HepG2 (cell line): Measurements from ENCODE around the gene SRXN1. TPM values are rescaled to one million over a fixed set of nuclear protein-coding genes. Genes with fewer than 3 reads are reported as not detected.

Source experiments
- ATAC-seq: fragments of 200-7000 bp; cut with Tn5 transposase; 3 replicates; pipeline ENCODE4 v1.9.1; 2020; ENCODE audit warnings: mild to moderate bottlenecking, moderate library complexity
- BruUV-seq: library from RNA; stranded (reverse); fragments of 400-500 nt; replicated peaks from 2 replicates; lab custom pipeline; 2021; lab: Mats Ljungman, UMichigan
- CTCF ChIA-PET: fragments of 300-600 bp; formaldehyde crosslinking; extraction: SDS; loops from one replicate; lab custom pipeline; 2021; ENCODE audit warnings: low total read pairs, inconsistent platforms, low intra/inter-chr PET ratio; lab: Yijun Ruan, JAX
- POLR2A ChIA-PET: fragments of 350-600 bp; sonication (Branson Sonifier 250); formaldehyde crosslinking; loops from one replicate; lab custom pipeline; 2020; ENCODE audit warnings: antibody characterized with exemption, inconsistent platforms; lab: Yijun Ruan, JAX
- DNase-seq: peaks from one replicate; pipeline ENCODE4 v3.0.0-alpha.2; 2015; ENCODE audit warnings: low spot score
- FAIRE-seq: peaks from 3 replicates; lab custom pipeline; 2011; peaks lifted over from hg19 to GRCh38; lab: Jason Lieb, UNC
- H2AFZ ChIP-seq: one replicate; pipeline ENCODE4 v1.6.1; 2011; ENCODE audit warnings: low read length, inconsistent platforms
- H3K27ac ChIP-seq: fragments of 300-600 bp; 3 replicates; pipeline ENCODE4 v1.8.0; 2011; ENCODE audit warnings: mixed run types, mild to moderate bottlenecking, mixed read lengths, low read length, inconsistent platforms; ENCODE audit not compliant: insufficient read depth; ENCODE audit errors: extremely low read length
- H3K27me3 ChIP-seq, 2 experiments: fragments of 200-600 bp in 1 of 2; 2 replicates in 1 of 2; 3 replicates in 1 of 2; pipeline versions ENCODE4 v1.6.0 to v1.8.0; 2011; ENCODE audit warnings: low read length in 2 of 2, mild to moderate bottlenecking in 2 of 2, moderate library complexity in 2 of 2, inconsistent platforms in 1 of 2; ENCODE audit not compliant: insufficient read depth in 2 of 2, control insufficient read depth in 1 of 2
- H3K36me3 ChIP-seq, 2 experiments: fragments of 200-600 bp in 1 of 2; replicated peaks in 1 of 2; 2 replicates in 1 of 2; 3 replicates in 1 of 2; pipeline versions ENCODE4 v1.5.1 to v1.8.0; 2011; ENCODE audit warnings: low read length in 2 of 2, inconsistent platforms in 1 of 2; ENCODE audit not compliant: insufficient read depth in 2 of 2, control insufficient read depth in 1 of 2
- H3K4me1 ChIP-seq: 2 replicates; pipeline ENCODE4 v1.5.1; 2012; ENCODE audit warnings: low read length, inconsistent platforms; ENCODE audit not compliant: insufficient read depth
- H3K4me2 ChIP-seq: 2 replicates; pipeline ENCODE4 v1.6.0; 2011; ENCODE audit warnings: low read depth, low read length, inconsistent platforms
- H3K4me3 ChIP-seq, 3 experiments: fragments of 200-600 bp in 1 of 3; sonication (generic), shearing (Covaris generic) in 1 of 3; replicated peaks in 1 of 3; 2 replicates each; pipeline ENCODE4 v1.5.1; 2011 to 2016; ENCODE audit warnings: low read length in 3 of 3, inconsistent platforms in 2 of 3, low read depth in 2 of 3, mild to moderate bottlenecking in 2 of 3, control low read depth in 1 of 3, mixed read lengths in 1 of 3; ENCODE audit not compliant: insufficient read depth in 1 of 3
- H3K79me2 ChIP-seq: one replicate; pipeline ENCODE4 v1.6.1; 2011; ENCODE audit warnings: low read length, inconsistent platforms; ENCODE audit not compliant: insufficient read depth
- H3K9ac ChIP-seq: 2 replicates; pipeline ENCODE4 v1.6.0; 2011; ENCODE audit warnings: mild to moderate bottlenecking, low read depth, low read length, inconsistent platforms; ENCODE audit not compliant: insufficient read depth
- H3K9me3 ChIP-seq: 2 replicates; pipeline ENCODE4 v1.5.1; 2012; ENCODE audit warnings: mild to moderate bottlenecking, low read length
- H4K20me1 ChIP-seq: 2 replicates; pipeline ENCODE4 v1.6.0; 2011; ENCODE audit warnings: inconsistent platforms, mild to moderate bottlenecking, low read length, moderate library complexity; ENCODE audit not compliant: insufficient read depth
- ARNT2 ChIP-seq: sonication (generic); formaldehyde crosslinking; IDR thresholded peaks from 2 replicates; pipeline ENCODE4 v1.8.0; 2022; ENCODE audit warnings: mild to moderate bottlenecking, low read depth, missing genetic modification reagents, moderate library complexity
- FOXK2 ChIP-seq: fragments of 450-650 bp; IDR thresholded peaks from 2 replicates; pipeline ENCODE4 v1.6.1; 2016
- HNRNPK ChIP-seq: fragments of 200-400 bp; formaldehyde crosslinking; IDR thresholded peaks from 2 replicates; pipeline ENCODE4 v1.6.1; 2018; ENCODE audit warnings: low read length, low read depth, moderate library complexity, mild to moderate bottlenecking; ENCODE audit not compliant: poor library complexity, severe bottlenecking
- HNRNPLL ChIP-seq: fragments of 200-400 bp; formaldehyde crosslinking; IDR thresholded peaks from 2 replicates; pipeline ENCODE4 v1.6.1; 2017; ENCODE audit warnings: mild to moderate bottlenecking, low read depth, low read length; ENCODE audit not compliant: poor library complexity, severe bottlenecking
- KDM5B ChIP-seq: sonication (generic); formaldehyde crosslinking; IDR thresholded peaks from 2 replicates; pipeline ENCODE4 v1.4.0; 2020; ENCODE audit warnings: missing genetic modification reagents, mild to moderate bottlenecking, borderline replicate concordance
- SALL1 ChIP-seq: sonication (generic); formaldehyde crosslinking; IDR thresholded peaks from 2 replicates; pipeline ENCODE4 v1.8.0; 2022; ENCODE audit warnings: mild to moderate bottlenecking, missing genetic modification reagents
- SNAI1 ChIP-seq: sonication (generic); formaldehyde crosslinking; IDR thresholded peaks from 2 replicates; pipeline ENCODE4 v1.5.0; 2020; ENCODE audit warnings: mild to moderate bottlenecking, missing genetic modification reagents, borderline replicate concordance
- TAF1 ChIP-seq: sonication (generic); formaldehyde crosslinking; IDR thresholded peaks from 2 replicates; pipeline ENCODE4 v1.4.0; 2020; ENCODE audit warnings: missing genetic modification reagents
- ZFY ChIP-seq: sonication (generic); formaldehyde crosslinking; IDR thresholded peaks from 2 replicates; pipeline ENCODE4 v1.4.0; 2020; ENCODE audit warnings: missing genetic modification reagents
- ZNF235 ChIP-seq: sonication (generic); formaldehyde crosslinking; IDR thresholded peaks from 2 replicates; pipeline ENCODE4 v1.8.1; 2023; ENCODE audit warnings: mild to moderate bottlenecking, missing genetic modification reagents, borderline replicate concordance
- ZNF333 ChIP-seq: sonication (generic); formaldehyde crosslinking; IDR thresholded peaks from 2 replicates; pipeline ENCODE4 v1.4.0; 2020; ENCODE audit warnings: mild to moderate bottlenecking, missing genetic modification reagents, borderline replicate concordance
- ZNF547 ChIP-seq: sonication (generic); formaldehyde crosslinking; IDR thresholded peaks from 2 replicates; pipeline ENCODE4 v1.5.1; 2020; ENCODE audit warnings: mild to moderate bottlenecking, missing genetic modification reagents
- ZNF629 ChIP-seq: sonication (generic); formaldehyde crosslinking; conservative IDR thresholded peaks from 2 replicates; pipeline ENCODE4 v1.5.0; 2020; ENCODE audit warnings: missing genetic modification reagents
- WGBS: methylation state at CpG from one replicate; pipeline ENCODE4 v1.1.6; 2017; ENCODE audit warnings: low lambda C conversion rate; 5-methylcytosine and 5-hydroxymethylcytosine counted together
- in situ Hi-C: cut with HindIII; loops from 2 replicates; pipeline ENCODE4 v1.10.0; 2017; ENCODE audit warnings: low pct_unique_long_range_greater_than_20kb; ENCODE audit not compliant: extremely low pct_ligation_motif_present
- intact Hi-C: fragments of 100-400 bp; cut with micrococcal nuclease; formaldehyde crosslinking; loops from one replicate; pipeline ENCODE4 v1.10.0; 2022; ENCODE audit not compliant: unreplicated experiment
- polyA plus RNA-seq, 8 experiments: library from polyadenylated mRNA; depleted of rRNA in 3 of 8; stranded (reverse) in 7 of 8; unstranded in 1 of 8; fragments of >200 nt; fragmentation: Illumina TruSeq in 4 of 8; extraction: Trizol in 4 of 8; gene quantifications; 2 replicates each; pipeline versions ENCODE4 v1.2.1 to v1.2.3, GENCODE V29; 2011 to 2016; ENCODE audit warnings: low read depth in 4 of 8, missing spikeins in 1 of 8, mixed read lengths in 1 of 8; ENCODE audit not compliant: insufficient read depth in 1 of 8
- total RNA-seq, 5 experiments: library from RNA; depleted of rRNA; stranded (reverse); fragments of >200 nt; fragmentation: Illumina TruSeq; extraction: Trizol; gene quantifications; 2 replicates each; pipeline ENCODE4 v1.2.3, GENCODE V29; 2016; ENCODE audit warnings: low read depth in 1 of 5
- TF ChIP-seq, protein P1 (sequence below): sonication (generic); formaldehyde crosslinking; IDR thresholded peaks from 2 replicates; pipeline ENCODE4 v1.5.1; 2020; ENCODE audit warnings: mild to moderate bottlenecking, missing genetic modification reagents, moderate library complexity
- TF ChIP-seq, protein P2 (sequence below): sonication (generic); formaldehyde crosslinking; IDR thresholded peaks from 2 replicates; pipeline ENCODE4 v1.4.0; 2020; ENCODE audit warnings: missing genetic modification reagents
- TF ChIP-seq, protein P3 (sequence below): sonication (generic); formaldehyde crosslinking; IDR thresholded peaks from 2 replicates; pipeline ENCODE4 v1.4.0; 2020; ENCODE audit warnings: mild to moderate bottlenecking, missing genetic modification reagents
- TF ChIP-seq, protein P4 (sequence below): IDR thresholded peaks from 2 replicates; pipeline ENCODE4 v1.6.1; 2018; ENCODE audit warnings: missing genetic modification reagents, mild to moderate bottlenecking, missing compliant biosample characterization

Gene SRXN1
- total and polyA plus RNA-seq, 2 of the 13 experiments (the other 11 are each of a cell fraction or from before 2014, with no cell fraction given) = 29.9 to 87.7 TPM

DNA sequence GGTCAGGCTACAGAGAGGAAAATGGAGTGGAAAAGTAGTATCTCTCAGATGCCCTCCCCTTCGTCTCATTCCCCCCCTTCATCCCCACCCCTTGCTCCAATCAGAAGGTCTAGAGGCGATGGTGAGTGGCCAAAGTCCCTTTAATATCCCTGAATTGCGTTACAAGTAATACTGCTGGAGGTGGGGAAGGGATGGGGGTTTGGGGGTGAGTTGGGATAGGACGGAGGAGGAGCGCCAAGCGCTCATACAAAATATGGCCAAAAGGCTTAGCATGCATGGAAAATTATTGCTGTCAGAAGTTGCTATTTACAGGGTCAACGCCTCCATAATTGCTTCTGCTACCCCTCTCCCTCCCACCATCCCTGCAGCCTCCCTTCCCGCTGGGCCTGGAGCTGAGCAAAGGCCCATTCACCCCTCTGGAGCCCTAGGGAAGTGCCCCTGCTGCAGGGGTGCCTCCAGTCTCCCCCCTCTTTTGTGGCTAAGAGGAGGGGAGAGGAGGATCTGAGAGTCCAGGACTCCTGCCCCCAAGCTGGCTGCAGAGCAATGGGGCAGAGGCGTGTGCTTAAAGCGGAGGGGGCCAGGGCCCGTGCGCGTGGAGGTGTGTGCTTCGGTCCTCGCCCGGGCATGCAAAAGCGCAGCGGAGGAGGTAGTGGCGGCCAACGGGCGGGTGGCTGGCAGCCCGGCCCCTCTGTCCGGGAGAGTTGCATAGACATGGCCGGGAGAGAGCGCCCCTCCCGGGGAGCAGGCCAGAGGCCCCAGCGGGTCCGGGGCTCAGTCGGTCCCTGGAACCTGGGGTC lies 8.7 kb upstream of the SRXN1 start:
- Histone ChIP-seq H3K4me2 (peak overlapping the region; percentile 76), H3K79me2 (no peaks in the 10 kb centered on the region), H3K27me3 (peaks cover 13 to 89% of the 10 kb centered on the region in 2 experiments; a peak in 4 of 5 replicates), H3K4me1 (peaks cover 21% of the 10 kb centered on the region), H2AFZ (no peak overlapping the region), H4K20me1 (no peaks in the 10 kb centered on the region), H3K4me3 (peak overlapping the region in 2 of 3 experiments; percentile 28 to 60; a peak in 3 of 6 replicates), H3K27ac (no peak overlapping the region), H3K36me3 (no peaks in the 10 kb centered on the region), H3K9me3 (no peaks in the 10 kb centered on the region), H3K9ac (no peak overlapping the region)
- POLR2A ChIA-PET = no interaction called here
- 29% methylated on average over 29 of the region's 29 CpGs for WGBS
- intact Hi-C loops (no loop called here), in situ Hi-C loops (no loop called here)
- DNase-seq = no peak
- BruUV-seq = no TSS peak
- FAIRE-seq = no peak
- CTCF ChIA-PET = interaction anchor here (1.1 kb wide), 1 partner anchor 9 kb away, joined by 3 read pairs; no protein-coding TSS in a partner anchor
- ATAC-seq = peak; percentile 76
- no peak for TF ChIP-seq ZNF629 (CRISPR knock-in tag)
- TF ChIP-seq, protein P1, sequence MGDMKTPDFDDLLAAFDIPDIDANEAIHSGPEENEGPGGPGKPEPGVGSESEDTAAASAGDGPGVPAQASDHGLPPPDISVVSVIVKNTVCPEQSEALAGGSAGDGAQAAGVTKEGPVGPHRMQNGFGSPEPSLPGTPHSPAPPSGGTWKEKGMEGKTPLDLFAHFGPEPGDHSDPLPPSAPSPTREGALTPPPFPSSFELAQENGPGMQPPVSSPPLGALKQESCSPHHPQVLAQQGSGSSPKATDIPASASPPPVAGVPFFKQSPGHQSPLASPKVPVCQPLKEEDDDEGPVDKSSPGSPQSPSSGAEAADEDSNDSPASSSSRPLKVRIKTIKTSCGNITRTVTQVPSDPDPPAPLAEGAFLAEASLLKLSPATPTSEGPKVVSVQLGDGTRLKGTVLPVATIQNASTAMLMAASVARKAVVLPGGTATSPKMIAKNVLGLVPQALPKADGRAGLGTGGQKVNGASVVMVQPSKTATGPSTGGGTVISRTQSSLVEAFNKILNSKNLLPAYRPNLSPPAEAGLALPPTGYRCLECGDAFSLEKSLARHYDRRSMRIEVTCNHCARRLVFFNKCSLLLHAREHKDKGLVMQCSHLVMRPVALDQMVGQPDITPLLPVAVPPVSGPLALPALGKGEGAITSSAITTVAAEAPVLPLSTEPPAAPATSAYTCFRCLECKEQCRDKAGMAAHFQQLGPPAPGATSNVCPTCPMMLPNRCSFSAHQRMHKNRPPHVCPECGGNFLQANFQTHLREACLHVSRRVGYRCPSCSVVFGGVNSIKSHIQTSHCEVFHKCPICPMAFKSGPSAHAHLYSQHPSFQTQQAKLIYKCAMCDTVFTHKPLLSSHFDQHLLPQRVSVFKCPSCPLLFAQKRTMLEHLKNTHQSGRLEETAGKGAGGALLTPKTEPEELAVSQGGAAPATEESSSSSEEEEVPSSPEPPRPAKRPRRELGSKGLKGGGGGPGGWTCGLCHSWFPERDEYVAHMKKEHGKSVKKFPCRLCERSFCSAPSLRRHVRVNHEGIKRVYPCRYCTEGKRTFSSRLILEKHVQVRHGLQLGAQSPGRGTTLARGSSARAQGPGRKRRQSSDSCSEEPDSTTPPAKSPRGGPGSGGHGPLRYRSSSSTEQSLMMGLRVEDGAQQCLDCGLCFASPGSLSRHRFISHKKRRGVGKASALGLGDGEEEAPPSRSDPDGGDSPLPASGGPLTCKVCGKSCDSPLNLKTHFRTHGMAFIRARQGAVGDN (CRISPR knock-in tag) = peak; percentile 81
- TF ChIP-seq HNRNPK = peak; percentile 49
- TF ChIP-seq ZNF547 (CRISPR knock-in tag) = peak; percentile 31; the same call in 1 of the 2 replicates
- TF ChIP-seq ZNF333 = peak; percentile 69; the same call in 1 of the 2 replicates
- peak; percentile 55 for TF ChIP-seq ZFY
- TF ChIP-seq, protein P2, sequence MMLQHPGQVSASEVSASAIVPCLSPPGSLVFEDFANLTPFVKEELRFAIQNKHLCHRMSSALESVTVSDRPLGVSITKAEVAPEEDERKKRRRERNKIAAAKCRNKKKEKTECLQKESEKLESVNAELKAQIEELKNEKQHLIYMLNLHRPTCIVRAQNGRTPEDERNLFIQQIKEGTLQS (CRISPR knock-in tag) = 0 out of 2 replicates have a peak, but pooled peaks have one; percentile 11
- TF ChIP-seq ARNT2 = peak; percentile 61; the same call in 1 of the 2 replicates
- TF ChIP-seq ZNF235 (CRISPR knock-in tag) = no peak
- TF ChIP-seq SALL1 (CRISPR knock-in tag) = 0 out of 2 replicates have a peak, but pooled peaks have one; percentile 24
- TF ChIP-seq HNRNPLL = peak; percentile 50
- TF ChIP-seq, protein P3, sequence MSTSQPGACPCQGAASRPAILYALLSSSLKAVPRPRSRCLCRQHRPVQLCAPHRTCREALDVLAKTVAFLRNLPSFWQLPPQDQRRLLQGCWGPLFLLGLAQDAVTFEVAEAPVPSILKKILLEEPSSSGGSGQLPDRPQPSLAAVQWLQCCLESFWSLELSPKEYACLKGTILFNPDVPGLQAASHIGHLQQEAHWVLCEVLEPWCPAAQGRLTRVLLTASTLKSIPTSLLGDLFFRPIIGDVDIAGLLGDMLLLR = no peak
- TF ChIP-seq FOXK2 = no peak
- peak; percentile 34; the same call in 1 of the 2 replicates for TF ChIP-seq SNAI1 (CRISPR knock-in tag)
- TF ChIP-seq KDM5B (CRISPR knock-in tag) = peak; percentile 58; the same call in 1 of the 2 replicates
- TF ChIP-seq TAF1 = peak; percentile 31; the same call in 1 of the 2 replicates
- TF ChIP-seq, protein P4, sequence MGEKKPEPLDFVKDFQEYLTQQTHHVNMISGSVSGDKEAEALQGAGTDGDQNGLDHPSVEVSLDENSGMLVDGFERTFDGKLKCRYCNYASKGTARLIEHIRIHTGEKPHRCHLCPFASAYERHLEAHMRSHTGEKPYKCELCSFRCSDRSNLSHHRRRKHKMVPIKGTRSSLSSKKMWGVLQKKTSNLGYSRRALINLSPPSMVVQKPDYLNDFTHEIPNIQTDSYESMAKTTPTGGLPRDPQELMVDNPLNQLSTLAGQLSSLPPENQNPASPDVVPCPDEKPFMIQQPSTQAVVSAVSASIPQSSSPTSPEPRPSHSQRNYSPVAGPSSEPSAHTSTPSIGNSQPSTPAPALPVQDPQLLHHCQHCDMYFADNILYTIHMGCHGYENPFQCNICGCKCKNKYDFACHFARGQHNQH (CRISPR knock-in tag) = no peak
